ENCODE data around the gene GOT2.

GRCh38 chr16:58695368-58695767 is 38.7 kb downstream of the GOT2 start:
- no peak for TF ChIP-seq POLR2A (IDR thresholded peaks at IDR 0.05)
- no peak for TF ChIP-seq CTCF (IDR thresholded peaks at IDR 0.05 in 4 of 5, conservative IDR thresholded peaks at IDR 0.05 in 1 of 5)

Measured in gastrocnemius medialis (tissue), 4 donors.